SK-N-MC (cell line): ENCODE results near the gene STAT4.

Experiments used
- DNase-seq: peaks from one replicate; pipeline ENCODE4 v3.0.0-alpha.2; 2011; ENCODE audit warnings: low read depth, low spot score
- H3K27ac ChIP-seq: fragments of 200-600 bp; sonication (generic); 2 replicates; pipeline ENCODE4 v1.5.1; 2016; ENCODE audit warnings: mixed run types
- H3K36me3 ChIP-seq: fragments of 200-600 bp; sonication (generic); 2 replicates; pipeline ENCODE4 v1.6.1; 2017; ENCODE audit warnings: antibody characterized with exemption, low read length, mixed read lengths; ENCODE audit not compliant: insufficient read depth
- H3K4me3 ChIP-seq: fragments of 200-600 bp; sonication (generic); 2 replicates; pipeline ENCODE4 v1.5.1; 2016
- H3K9ac ChIP-seq: fragments of 200-600 bp; sonication (generic); 2 replicates; pipeline ENCODE4 v1.8.0; 2017; ENCODE audit warnings: mixed run types, mixed read lengths; ENCODE audit not compliant: insufficient read length
- H3K9me3 ChIP-seq: fragments of 200-600 bp; sonication (generic); 2 replicates; pipeline ENCODE4 v1.6.1; 2017; ENCODE audit warnings: low read depth, mild to moderate bottlenecking, antibody characterized with exemption, low read length, moderate library complexity, mixed read lengths
- EZH2 ChIP-seq: fragments of 200-600 bp; sonication (generic); IDR thresholded peaks from one replicate; pipeline ENCODE4 v1.6.1; 2017; ENCODE audit warnings: antibody characterized with exemption
- FOXP2 ChIP-seq: optimal IDR thresholded peaks from 2 replicates; pipeline ENCODE3; 2011; ENCODE audit warnings: mild to moderate bottlenecking, moderate library complexity; ENCODE audit not compliant: insufficient read depth; ENCODE audit errors: extremely low read length, control extremely low read depth
- POLR2AphosphoS5 ChIP-seq: IDR thresholded peaks from 2 replicates; pipeline ENCODE4 v1.6.1; 2012; ENCODE audit warnings: mild to moderate bottlenecking, low read depth, low read length, borderline replicate concordance

Gene STAT4

GRCh38 chr2:190982262-190983034, 168.3 kb downstream of the STAT4 start:
- no peak overlapping the region for H3K9ac ChIP-seq
- TF ChIP-seq FOXP2 (no peak), EZH2 (no peak), POLR2AphosphoS5 (no peak)
- no peaks in the 10 kb centered on the region for H3K9me3 ChIP-seq
- no peak overlapping the region for H3K27ac ChIP-seq
- H3K36me3 ChIP-seq: peaks cover 69% of the 10 kb centered on the region
- DNase-seq: no peak
- H3K4me3 ChIP-seq: no peak overlapping the region

- H3K36me3 ChIP-seq: peaks cover 68% of the 10 kb centered on the region
- no peak for TF ChIP-seq FOXP2
- no peak for TF ChIP-seq EZH2
- no peak for TF ChIP-seq POLR2AphosphoS5
- H3K27ac ChIP-seq: no peak overlapping the region
- no peak overlapping the region for H3K9ac ChIP-seq
- no peak for DNase-seq
- no peak overlapping the region for H3K4me3 ChIP-seq
- no peaks in the 10 kb centered on the region for H3K9me3 ChIP-seq
These were observed 169.1 kb downstream of the STAT4 start for GRCh38 chr2:190981733-190982132.

GRCh38 chr2:190981333-190981732, 169.5 kb downstream of the STAT4 start:
- TF ChIP-seq EZH2: no peak
- no peak for TF ChIP-seq FOXP2
- DNase-seq: no peak
- no peak overlapping the region for H3K9ac ChIP-seq
- no peaks in the 10 kb centered on the region for H3K9me3 ChIP-seq
- H3K27ac ChIP-seq: no peak overlapping the region
- no peak overlapping the region for H3K4me3 ChIP-seq
- peaks cover 69% of the 10 kb centered on the region for H3K36me3 ChIP-seq

GRCh38 chr2:190980630-190981209, 170.1 kb downstream of the STAT4 start:
- no peaks in the 10 kb centered on the region for H3K9me3 ChIP-seq
- DNase-seq: no peak
- no peak overlapping the region for H3K9ac ChIP-seq
- H3K4me3 ChIP-seq: no peak overlapping the region
- peaks cover 71% of the 10 kb centered on the region for H3K36me3 ChIP-seq
- no peak overlapping the region for H3K27ac ChIP-seq
- TF ChIP-seq FOXP2 (no peak), EZH2 (no peak), POLR2AphosphoS5 (no peak)

- Histone ChIP-seq H3K36me3 (peaks cover 71% of the 10 kb centered on the region), H3K9me3 (no peaks in the 10 kb centered on the region), H3K4me3 (no peak overlapping the region), H3K27ac (no peak overlapping the region), H3K9ac (no peak overlapping the region)
- no peak for DNase-seq
- TF ChIP-seq EZH2 (no peak), POLR2AphosphoS5 (no peak), FOXP2 (no peak)
These were observed 170.7 kb downstream of the STAT4 start for GRCh38 chr2:190979906-190980629.
